ENCODE data around the gene CGB7. TPM values are rescaled to one million over a fixed set of nuclear protein-coding genes. Genes with fewer than 3 reads are reported as not detected.

CGB7 gene
- total RNA-seq, 1 donor from 2014 or later = not detected

DNA sequence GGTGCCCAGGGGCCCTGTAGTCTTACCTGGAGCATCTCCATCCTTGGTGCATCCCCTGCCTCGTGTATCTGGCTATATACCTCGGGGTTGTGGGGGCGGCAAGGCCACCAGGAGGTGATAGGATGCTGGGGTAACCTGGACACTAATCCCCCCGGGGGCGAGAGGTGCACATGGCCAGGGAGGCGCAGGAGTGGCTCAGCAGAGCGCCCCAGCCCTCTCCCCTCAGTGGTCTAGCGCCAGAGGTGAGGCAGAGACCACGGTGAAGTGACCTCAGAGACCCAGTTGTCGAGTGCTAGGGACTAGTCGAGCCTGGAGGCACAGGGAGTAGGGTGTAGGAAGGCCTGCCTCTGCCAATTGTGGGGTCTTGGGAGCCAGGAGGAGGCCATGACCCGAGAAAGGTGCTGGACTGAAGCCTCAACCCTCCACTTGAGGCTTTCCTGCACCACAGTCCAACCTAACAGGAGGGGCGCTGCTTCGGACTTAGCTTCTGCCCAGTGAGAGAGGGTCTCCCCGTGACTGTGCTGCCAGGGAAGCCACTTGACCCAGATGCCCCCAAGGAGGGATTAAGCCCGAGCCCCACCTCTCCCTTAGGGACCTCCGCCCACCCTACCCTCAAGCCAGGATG is 40.4 kb downstream of the CGB7 start, which contains the start of gene LHB:
Gene LHB, minus strand, starts transcription at position 51 of the 625 bp plus-strand sequence. Its CDS starts 10 bp downstream, at position 41.
- intact Hi-C loops (cut with micrococcal nuclease) = no loop called here

DNA sequence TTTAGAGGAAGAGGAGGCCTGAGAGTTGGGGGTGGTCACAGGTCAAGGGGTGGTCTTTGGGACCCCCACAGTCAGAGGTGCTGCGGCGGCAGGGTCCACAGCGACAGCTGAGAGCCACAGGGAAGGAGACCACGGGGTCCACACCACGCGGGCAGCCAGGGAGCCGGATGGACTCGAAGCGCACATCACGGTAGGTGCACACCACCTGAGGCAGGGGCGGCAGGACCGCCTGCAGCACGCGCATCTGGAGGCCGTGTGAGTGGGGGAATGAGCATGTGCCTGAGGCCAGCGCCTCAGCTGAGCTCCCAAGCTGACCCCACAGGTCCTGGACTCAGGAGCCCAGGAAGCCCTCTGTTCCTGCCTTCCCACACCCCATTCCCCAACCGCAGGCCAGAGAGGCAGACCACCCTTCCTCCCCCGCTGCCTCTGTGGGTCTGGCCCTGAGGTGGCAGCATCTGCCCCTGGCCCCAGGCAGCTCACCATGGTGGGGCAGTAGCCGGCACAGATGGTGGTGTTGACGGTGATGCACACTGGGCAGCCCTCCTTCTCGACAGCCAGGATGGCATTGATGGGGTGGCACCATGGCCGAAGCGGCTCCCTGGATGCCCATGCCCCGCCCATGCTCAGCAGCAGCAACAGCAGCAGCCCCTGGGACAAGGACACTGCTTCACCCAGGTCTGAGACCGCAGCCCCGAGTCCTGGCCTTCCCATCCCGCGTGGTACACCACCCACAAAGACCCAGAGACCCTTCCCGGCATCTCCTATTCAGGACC is 41.3 kb downstream of the CGB7 start:
- intact Hi-C loops (cut with micrococcal nuclease) = no loop called here

DNA sequence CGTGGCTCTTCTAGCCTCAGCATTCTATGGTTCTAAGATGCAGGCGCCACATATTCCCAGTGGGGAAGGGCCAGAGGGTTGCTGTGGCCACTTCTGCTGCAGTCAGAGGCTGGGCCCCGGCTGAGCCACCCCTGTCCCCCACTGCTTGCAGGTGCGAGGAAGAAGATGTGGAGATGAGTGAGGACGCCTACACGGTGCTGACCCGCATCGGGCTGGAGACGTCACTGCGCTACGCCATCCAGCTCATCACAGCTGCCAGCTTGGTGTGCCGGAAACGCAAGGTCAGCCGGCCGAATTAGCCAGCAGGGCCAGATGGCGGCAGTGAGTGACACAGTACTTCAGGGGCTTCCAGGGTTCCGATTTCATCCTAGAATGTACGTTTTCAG is 42.7 kb downstream of the CGB7 start:
- intact Hi-C loops (cut with micrococcal nuclease) = no loop called here

DNA sequence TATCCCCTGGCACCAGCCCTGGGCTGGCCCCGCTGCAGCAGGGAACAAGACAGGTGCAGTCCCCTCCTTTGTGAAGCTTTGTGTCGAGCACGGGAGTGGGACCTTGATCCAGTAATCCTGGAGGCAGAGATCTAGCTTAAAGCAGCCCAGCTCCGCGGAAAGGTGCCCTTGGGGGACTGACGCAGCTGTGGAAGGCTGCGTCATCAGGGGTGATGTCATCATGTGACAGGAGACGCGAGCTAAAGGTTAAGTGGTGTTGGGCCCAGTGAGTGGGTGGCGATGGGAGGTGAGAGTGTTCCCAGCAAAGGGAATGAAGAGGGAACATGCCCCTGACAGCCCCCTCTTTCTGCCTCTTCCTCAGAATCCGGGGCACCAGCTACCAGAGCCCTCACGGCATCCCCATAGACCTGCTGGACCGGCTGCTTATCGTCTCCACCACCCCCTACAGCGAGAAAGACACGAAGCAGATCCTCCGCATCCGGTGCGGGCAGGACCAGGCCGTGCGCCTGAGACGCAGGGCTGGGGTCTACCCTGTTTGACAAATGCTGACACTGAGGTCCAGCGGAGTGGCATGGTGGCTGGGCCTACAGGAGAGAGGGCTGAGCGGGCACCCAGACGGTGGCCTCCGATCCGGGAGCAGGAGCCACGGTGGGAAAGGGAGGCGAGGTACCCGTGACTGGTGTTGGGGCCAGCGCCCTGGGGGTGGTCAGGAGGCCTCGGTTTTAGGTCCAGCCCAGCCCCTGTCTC is 43.3 kb downstream of the CGB7 start:
- intact Hi-C loops (cut with micrococcal nuclease) = no loop called here

DNA sequence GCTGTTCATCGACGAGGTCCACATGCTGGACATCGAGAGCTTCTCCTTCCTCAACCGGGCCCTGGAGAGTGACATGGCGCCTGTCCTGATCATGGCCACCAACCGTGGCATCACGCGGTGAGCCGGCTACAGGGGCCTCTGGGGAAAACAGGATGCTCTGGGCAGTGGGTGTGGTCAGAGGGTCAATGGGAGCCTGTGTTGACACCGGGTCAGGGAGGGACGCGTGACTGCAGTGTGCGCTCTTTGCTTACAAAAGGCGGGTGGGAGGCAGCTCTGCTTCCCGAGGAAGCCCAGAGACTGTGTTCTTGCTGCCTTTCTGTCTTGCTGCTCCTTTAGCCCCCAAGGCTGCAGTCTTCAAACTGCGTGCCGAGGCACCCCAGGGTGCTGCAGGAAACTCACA is 46.4 kb downstream of the CGB7 start:
- intact Hi-C loops (cut with micrococcal nuclease) = no loop called here

DNA sequence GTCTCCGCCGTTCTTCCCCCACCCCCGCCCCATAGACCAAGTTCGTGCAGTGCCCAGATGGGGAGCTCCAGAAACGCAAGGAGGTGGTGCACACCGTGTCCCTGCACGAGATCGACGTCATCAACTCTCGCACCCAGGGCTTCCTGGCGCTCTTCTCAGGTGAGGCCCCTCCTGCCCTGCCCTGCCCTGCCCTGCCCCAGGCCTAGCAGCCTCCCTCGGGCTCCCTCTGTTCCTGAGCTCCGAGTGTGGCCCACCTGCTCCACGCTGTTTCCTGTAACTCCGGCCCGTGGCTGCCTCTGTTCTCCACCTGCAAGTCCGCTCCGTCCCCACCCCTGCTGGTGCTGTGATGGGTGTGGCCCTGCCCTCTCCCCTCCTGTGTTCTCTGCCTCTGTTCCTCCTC is 47.1 kb downstream of the CGB7 start:
- intact Hi-C loops (cut with micrococcal nuclease) = no loop called here

DNA sequence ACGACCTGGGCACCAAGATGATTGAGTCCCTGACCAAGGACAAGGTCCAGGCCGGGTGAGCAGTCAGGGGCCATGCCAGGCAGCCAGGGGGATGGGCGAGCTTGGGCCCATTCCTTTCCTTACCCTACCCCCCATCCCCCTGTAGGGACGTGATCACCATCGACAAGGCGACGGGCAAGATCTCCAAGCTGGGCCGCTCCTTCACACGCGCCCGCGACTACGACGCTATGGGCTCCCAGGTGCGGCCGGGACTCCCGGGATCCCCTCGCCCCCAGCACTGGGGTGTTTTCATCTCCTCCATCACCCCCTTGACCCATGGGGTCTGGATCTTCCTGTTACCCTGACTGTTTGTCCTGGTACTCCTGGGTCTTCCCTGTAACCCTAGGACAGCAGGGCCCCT is 47.7 kb downstream of the CGB7 start:
- intact Hi-C loops (cut with micrococcal nuclease) = no loop called here

DNA sequence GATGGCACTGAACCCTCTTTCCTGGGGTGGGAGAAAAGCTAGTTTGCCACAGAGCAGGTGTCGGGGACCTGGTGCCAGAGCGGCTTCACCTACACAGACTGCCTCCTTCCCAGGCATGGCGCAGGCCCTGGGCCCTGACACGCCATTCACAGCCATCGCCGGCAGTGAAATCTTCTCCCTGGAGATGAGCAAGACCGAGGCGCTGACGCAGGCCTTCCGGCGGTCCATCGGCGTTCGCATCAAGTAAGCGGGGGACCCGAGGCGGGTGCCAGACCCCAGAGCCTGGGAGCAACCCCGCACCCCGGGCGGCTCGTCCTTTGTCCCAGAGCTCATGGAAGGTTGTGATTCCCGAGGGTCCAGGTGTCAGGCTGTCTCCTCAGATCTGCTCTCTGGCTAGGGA is 50.6 kb downstream of the CGB7 start:
- intact Hi-C loops (cut with micrococcal nuclease) = no loop called here

DNA sequence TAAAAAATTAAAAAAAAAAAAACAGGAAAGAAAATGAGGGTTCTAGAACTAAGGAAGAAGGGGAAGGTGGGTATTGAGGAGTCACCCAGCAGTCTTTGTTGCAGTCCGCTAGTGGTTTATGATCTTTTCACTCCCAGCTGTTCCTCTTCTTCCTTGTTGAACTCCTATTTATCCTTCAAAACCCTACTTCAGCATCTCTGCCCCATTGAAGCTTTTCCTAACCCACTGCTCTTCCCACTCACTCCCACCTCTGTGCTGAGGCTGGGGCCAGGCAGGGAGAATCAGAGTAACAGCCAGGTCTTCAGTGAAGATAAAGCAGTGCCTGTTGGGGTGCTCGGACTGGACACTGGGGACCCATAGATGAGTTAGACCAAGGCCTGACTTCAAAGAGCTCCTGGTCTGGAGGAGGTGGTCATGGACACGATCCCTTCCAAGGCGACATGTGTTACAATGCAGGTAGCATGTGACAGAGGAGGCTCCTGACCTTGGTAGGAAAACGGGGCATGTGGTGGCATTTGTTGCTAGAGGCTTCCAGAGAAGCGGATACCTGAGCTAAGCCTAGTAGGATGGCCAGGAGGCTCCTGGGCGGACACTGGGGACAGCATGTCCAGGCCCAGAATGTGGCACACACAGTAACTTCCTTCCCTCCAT is 52.5 kb downstream of the CGB7 start:
- intact Hi-C loops (cut with micrococcal nuclease) = no loop called here

Other genes starting within 250 kb of the CGB7 start
- gene BCAT2, start 246.7 kb downstream of the CGB7 start, total RNA-seq = 56.3 and 60.1 TPM in 2 replicates
- gene HSD17B14, start 221.3 kb downstream of the CGB7 start, total RNA-seq = 0.36 and 0.59 TPM in 2 replicates
- gene PLEKHA4, start 189.1 kb downstream of the CGB7 start, total RNA-seq = 1.4 and 1.8 TPM in 2 replicates
- 24.5 and 26.8 TPM in 2 replicates for gene PPP1R15A, start 185.3 kb downstream of the CGB7 start, total RNA-seq
- gene TULP2, start 159.0 kb downstream of the CGB7 start, total RNA-seq = not detected in 2 replicates
- gene NUCB1, start 157.4 kb downstream of the CGB7 start, total RNA-seq = 225 and 234 TPM in 2 replicates
- gene DHDH, start 124.0 kb downstream of the CGB7 start, total RNA-seq = 0.52 and 0.75 TPM in 2 replicates
- 326 and 330 TPM in 2 replicates for gene BAX, start 102.9 kb downstream of the CGB7 start, total RNA-seq
- 704 and 728 TPM in 2 replicates for gene FTL, start 92.4 kb downstream of the CGB7 start, total RNA-seq
- 54.0 and 55.8 TPM in 2 replicates for gene GYS1, start 64.4 kb downstream of the CGB7 start, total RNA-seq
- 105 and 108 TPM in 2 replicates for gene RUVBL2, start 63.9 kb downstream of the CGB7 start, total RNA-seq
- not detected in 2 replicates for gene LHB, start 40.7 kb downstream of the CGB7 start, total RNA-seq
- not detected in 2 replicates for gene CGB3, start 33.4 kb downstream of the CGB7 start, total RNA-seq
- not detected in 2 replicates for gene CGB2, start 25.9 kb downstream of the CGB7 start, total RNA-seq
- not detected in 2 replicates for gene CGB1, start 20.9 kb downstream of the CGB7 start, total RNA-seq
- not detected in 2 replicates for gene CGB5, start 13.9 kb downstream of the CGB7 start, total RNA-seq
- gene CGB8, start 8.6 kb downstream of the CGB7 start, total RNA-seq = not detected in 2 replicates
- not detected in 2 replicates for gene NTF4, start 7.1 kb upstream of the CGB7 start, total RNA-seq
- gene KCNA7, start 14.9 kb upstream of the CGB7 start, total RNA-seq = not detected in 2 replicates
- 228 and 238 TPM in 2 replicates for gene SNRNP70, start 27.7 kb upstream of the CGB7 start, total RNA-seq
- gene LIN7B, start 56.6 kb upstream of the CGB7 start, total RNA-seq = 2.8 and 4.2 TPM in 2 replicates
- 0.61 and 0.68 TPM in 2 replicates for gene C19orf73, start 61.4 kb upstream of the CGB7 start, total RNA-seq
- 1.3 and 1.5 TPM in 2 replicates for gene PPFIA3, start 61.8 kb upstream of the CGB7 start, total RNA-seq
- gene HRC, start 97.6 kb upstream of the CGB7 start, total RNA-seq = not detected in 2 replicates
- 0.43 and 1.1 TPM in 2 replicates for gene TRPM4, start 100.0 kb upstream of the CGB7 start, total RNA-seq

Measured in T-helper 2 cell treated with Interferon-gamma antibody and Interleukin-4, amounts not matched to agents 100 ng/mL and 5 ng/mL, for 36 hours (primary cell).